ENCODE measurements around the gene RAB31. TPM values are rescaled to one million over a fixed set of nuclear protein-coding genes. Genes with fewer than 3 reads are reported as not detected.

Gene RAB31
- total and polyA plus RNA-seq, 8 donors: 1.4 to 28.2 (median 4.5) TPM

- ATAC-seq: no peak
- TF ChIP-seq CTCF (IDR thresholded peaks at IDR 0.05): no peak
- 83 to 87% methylated on average over 5 of the region's 5 CpGs for WGBS, 2 donors
- no peak overlapping the region for H3K27ac ChIP-seq
- intact Hi-C loops (cut with DNase I): loop anchor here in 1 of 3 donors (10.0 kb wide), 1 partner anchor 151 kb away; no protein-coding TSS in a partner anchor
- no peaks in the 10 kb centered on the region for H3K36me3 ChIP-seq
- H3K9me3 ChIP-seq: no peaks in the 10 kb centered on the region
- no peak overlapping the region for H3K4me3 ChIP-seq
- H3K4me1 ChIP-seq: no peaks in the 10 kb centered on the region
- DNase-seq: no peak
- H3K27me3 ChIP-seq: no peaks in the 10 kb centered on the region
- no peak for FAIRE-seq
These were observed 18.1 kb downstream of the RAB31 start for GRCh38 chr18:9726175-9726574.

- no peaks in the 10 kb centered on the region for H3K36me3 ChIP-seq
- TF ChIP-seq CTCF (IDR thresholded peaks at IDR 0.05): no peak
- ATAC-seq (no peak), FAIRE-seq (no peak), DNase-seq (no peak)
- no peaks in the 10 kb centered on the region for H3K27me3 ChIP-seq
- H3K9me3 ChIP-seq: no peaks in the 10 kb centered on the region
- WGBS, 2 donors: 75 to 76% methylated on average over 2 of the region's 2 CpGs
- H3K4me3 ChIP-seq: no peak overlapping the region
- no peaks in the 10 kb centered on the region for H3K4me1 ChIP-seq
- H3K27ac ChIP-seq: no peak overlapping the region
- intact Hi-C loops (cut with DNase I): loop anchor here in 1 of 3 donors (10.0 kb wide), 1 partner anchor 152 kb away; no protein-coding TSS in a partner anchor
These were observed 18.8 kb downstream of the RAB31 start for GRCh38 chr18:9726936-9727335.

GRCh38 chr18:9730786-9731185 is 22.7 kb downstream of the RAB31 start:
- intact Hi-C loops (cut with DNase I): no loop called here
- Histone ChIP-seq H3K9me3 (no peaks in the 10 kb centered on the region), H3K27me3 (no peaks in the 10 kb centered on the region), H3K27ac (no peak overlapping the region), H3K4me3 (no peak overlapping the region), H3K36me3 (no peaks in the 10 kb centered on the region), H3K4me1 (no peaks in the 10 kb centered on the region)
- DNase-seq: no peak
- no peak for ATAC-seq
- no peak for FAIRE-seq
- TF ChIP-seq CTCF (IDR thresholded peaks at IDR 0.05): no peak
- 80 to 87% methylated on average over 4 of the region's 4 CpGs for WGBS, 2 donors

- 67 to 83% methylated on average over 5 of the region's 5 CpGs for WGBS, 2 donors
- no peak for FAIRE-seq
- H3K27me3 ChIP-seq: no peaks in the 10 kb centered on the region
- no peaks in the 10 kb centered on the region for H3K36me3 ChIP-seq
- no peaks in the 10 kb centered on the region for H3K9me3 ChIP-seq
- no peaks in the 10 kb centered on the region for H3K4me1 ChIP-seq
- TF ChIP-seq CTCF (IDR thresholded peaks at IDR 0.05): no peak
- no peak overlapping the region for H3K4me3 ChIP-seq
- intact Hi-C loops (cut with DNase I): no loop called here
- DNase-seq: no peak
- no peak overlapping the region for H3K27ac ChIP-seq
- ATAC-seq: no peak
These were observed 23.3 kb downstream of the RAB31 start for GRCh38 chr18:9731380-9731779.

- FAIRE-seq: no peak
- H3K36me3 ChIP-seq: no peaks in the 10 kb centered on the region
- H3K4me1 ChIP-seq: peaks cover 0 to 3% (median 0%) of the 10 kb centered on the region in 3 donors
- ATAC-seq: no peak
- no peak overlapping the region for H3K27ac ChIP-seq
- H3K4me3 ChIP-seq: no peak overlapping the region
- no peak for DNase-seq
- no peaks in the 10 kb centered on the region for H3K9me3 ChIP-seq
- intact Hi-C loops (cut with DNase I): no loop called here
- WGBS, 2 donors: 81% methylated on average over 9 of the region's 9 CpGs
- TF ChIP-seq CTCF (IDR thresholded peaks at IDR 0.05): no peak
- H3K27me3 ChIP-seq: no peaks in the 10 kb centered on the region
These were observed 23.9 kb downstream of the RAB31 start for GRCh38 chr18:9732031-9732430.

All from pancreas (tissue), 10 donors.